H9 (cell line): ENCODE results near the gene MSI2. TPM values are rescaled to one million over a fixed set of nuclear protein-coding genes. Genes with fewer than 3 reads are reported as not detected.

Source experiments
- DNase-seq: peaks from one replicate; pipeline ENCODE4 v3.0.0-alpha.2; 2017
- H2AFZ ChIP-seq: one replicate; pipeline ENCODE4 v1.6.1; 2013; ENCODE audit warnings: mild to moderate bottlenecking, low read length, control low read depth, moderate library complexity
- H2AK5ac ChIP-seq: 2 replicates; pipeline ENCODE4 v1.6.1; 2013; ENCODE audit warnings: low read length, control low read depth, mixed read lengths; ENCODE audit not compliant: insufficient read length
- H2BK120ac ChIP-seq: one replicate; pipeline ENCODE4 v1.6.1; 2013; ENCODE audit warnings: low read depth, mild to moderate bottlenecking, low read length, control low read depth, inconsistent platforms; ENCODE audit not compliant: poor library complexity, severe bottlenecking
- H2BK12ac ChIP-seq: 2 replicates; pipeline ENCODE4 v1.6.1; 2013; ENCODE audit warnings: low read length, control low read depth, mixed read lengths, low read depth; ENCODE audit not compliant: insufficient read length
- H2BK15ac ChIP-seq: 2 replicates; pipeline ENCODE4 v1.6.1; 2013; ENCODE audit warnings: low read depth, low read length, control low read depth
- H2BK20ac ChIP-seq: one replicate; pipeline ENCODE4 v1.6.1; 2013; ENCODE audit warnings: low read depth, mild to moderate bottlenecking, low read length, control low read depth, inconsistent platforms; ENCODE audit not compliant: poor library complexity, severe bottlenecking
- H2BK5ac ChIP-seq: 2 replicates; pipeline ENCODE4 v1.6.1; 2013; ENCODE audit warnings: low read length, control low read depth, mixed read lengths; ENCODE audit not compliant: insufficient read length
- H3K14ac ChIP-seq: 2 replicates; pipeline ENCODE4 v1.6.1; 2013; ENCODE audit warnings: low read length, control low read depth; ENCODE audit not compliant: insufficient read depth
- H3K18ac ChIP-seq: 2 replicates; pipeline ENCODE4 v1.6.1; 2013; ENCODE audit warnings: low read depth, mild to moderate bottlenecking, mixed read lengths, low read length, control low read depth; ENCODE audit not compliant: insufficient read length
- H3K23ac ChIP-seq: 2 replicates; pipeline ENCODE4 v1.6.1; 2013; ENCODE audit warnings: low read length, control low read depth, mixed read lengths, low read depth; ENCODE audit not compliant: insufficient read length
- H3K23me2 ChIP-seq: 2 replicates; pipeline ENCODE4 v1.6.1; 2013; ENCODE audit warnings: low read depth, mild to moderate bottlenecking, mixed read lengths, low read length, control low read depth; ENCODE audit not compliant: insufficient read length, poor library complexity, severe bottlenecking
- H3K27ac ChIP-seq: 2 replicates; pipeline ENCODE4 v1.5.1; 2013; ENCODE audit warnings: low read length, control low read depth, mixed read lengths, low read depth; ENCODE audit not compliant: insufficient read length
- H3K27me3 ChIP-seq: 2 replicates; pipeline ENCODE4 v1.6.1; 2013; ENCODE audit warnings: low read length, control low read depth, inconsistent platforms; ENCODE audit not compliant: insufficient read depth
- H3K4ac ChIP-seq: 2 replicates; pipeline ENCODE4 v1.6.1; 2013; ENCODE audit warnings: low read depth, mild to moderate bottlenecking, control low read depth, inconsistent platforms, low read length, moderate library complexity
- H3K4me1 ChIP-seq: 2 replicates; pipeline ENCODE4 v1.6.1; 2013; ENCODE audit warnings: low read length, control low read depth, inconsistent platforms; ENCODE audit not compliant: insufficient read depth
- H3K4me2 ChIP-seq: 2 replicates; pipeline ENCODE4 v1.6.1; 2013; ENCODE audit warnings: low read length, control low read depth, mixed read lengths; ENCODE audit not compliant: insufficient read length, insufficient read depth
- H3K56ac ChIP-seq: 2 replicates; pipeline ENCODE4 v1.6.1; 2013; ENCODE audit warnings: low read depth, mild to moderate bottlenecking, mixed read lengths, low read length, control low read depth; ENCODE audit not compliant: insufficient read length
- H3K79me1 ChIP-seq: 2 replicates; pipeline ENCODE4 v1.6.1; 2013; ENCODE audit warnings: low read depth, mild to moderate bottlenecking, moderate library complexity, low read length, control low read depth, inconsistent platforms; ENCODE audit not compliant: insufficient read depth, poor library complexity, severe bottlenecking
- H3K79me2 ChIP-seq: 2 replicates; pipeline ENCODE4 v1.6.1; 2013; ENCODE audit warnings: low read length, control low read depth, inconsistent platforms; ENCODE audit not compliant: insufficient read depth
- H3K9ac ChIP-seq: 2 replicates; pipeline ENCODE4 v1.6.1; 2013; ENCODE audit warnings: low read length, control low read depth, mixed read lengths; ENCODE audit not compliant: insufficient read length; ENCODE audit errors: extremely low read depth
- H3K9me3 ChIP-seq: one replicate; pipeline ENCODE4 v1.6.1; 2013; ENCODE audit warnings: low read depth, low read length, inconsistent platforms; ENCODE audit not compliant: control insufficient read depth
- H3T11ph ChIP-seq: one replicate; pipeline ENCODE4 v1.6.1; 2013; ENCODE audit warnings: mild to moderate bottlenecking, low read length, control low read depth, inconsistent platforms
- H4K20me1 ChIP-seq: one replicate; pipeline ENCODE4 v1.6.1; 2013; ENCODE audit not compliant: control insufficient read depth, insufficient read length, insufficient read depth
- H4K5ac ChIP-seq: 2 replicates; pipeline ENCODE4 v1.6.1; 2013; ENCODE audit warnings: low read depth, mild to moderate bottlenecking, mixed read lengths, low read length, control low read depth; ENCODE audit not compliant: insufficient read length
- H4K8ac ChIP-seq: replicated peaks from 2 replicates; pipeline ENCODE4 v1.6.1; 2013; ENCODE audit warnings: low read length, control low read depth, mixed read lengths, low read depth; ENCODE audit not compliant: insufficient read length
- H4K91ac ChIP-seq: 2 replicates; pipeline ENCODE4 v1.6.1; 2013; ENCODE audit warnings: low read depth, mild to moderate bottlenecking, moderate library complexity, mixed read lengths, low read length, control low read depth; ENCODE audit not compliant: insufficient read length
- H3K27ac Mint-ChIP-seq, 3 experiments: 2 replicates in 2 of 3; 3 replicates in 1 of 3; pipeline ENCODE4 v1.8.0; 2020 to 2021; ENCODE audit warnings: mixed read lengths in 3 of 3, mild to moderate bottlenecking in 1 of 3, moderate library complexity in 1 of 3
- H3K27me3 Mint-ChIP-seq: 2 replicates; pipeline ENCODE4 v1.8.0; 2021; ENCODE audit warnings: low read depth, mild to moderate bottlenecking, moderate library complexity, mixed read lengths
- H3K36me3 Mint-ChIP-seq, 3 experiments: 2 replicates in 2 of 3; 3 replicates in 1 of 3; pipeline ENCODE4 v1.8.0; 2020 to 2021; ENCODE audit warnings: low read depth in 3 of 3, mixed read lengths in 3 of 3; ENCODE audit not compliant: insufficient read depth in 1 of 3
- H3K4me1 Mint-ChIP-seq, 2 experiments: 2 replicates each; pipeline ENCODE4 v1.8.0; 2020; ENCODE audit warnings: mixed read lengths in 2 of 2
- H3K4me3 Mint-ChIP-seq, 2 experiments: 2 replicates in 1 of 2; 3 replicates in 1 of 2; pipeline ENCODE4 v1.8.0; 2020 to 2021; ENCODE audit warnings: mild to moderate bottlenecking in 2 of 2, mixed read lengths in 2 of 2, moderate library complexity in 1 of 2
- H3K9me3 Mint-ChIP-seq, 2 experiments: 2 replicates in 1 of 2; 3 replicates in 1 of 2; pipeline ENCODE4 v1.8.0; 2020; ENCODE audit warnings: mild to moderate bottlenecking in 2 of 2, mixed read lengths in 2 of 2, moderate library complexity in 1 of 2
- WGBS: extraction: QIAGEN DNeasy Blood & Tissue Kit; methylation state at CpG from one replicate; pipeline ENCODE4 v1.1.7; 2013; ENCODE audit warnings: missing lambda C conversion rate, low lambda C conversion rate, mixed read lengths; ENCODE audit not compliant: insufficient read length; ENCODE audit errors: extremely low coverage; 5-methylcytosine and 5-hydroxymethylcytosine counted together
- total RNA-seq: library from RNA; stranded (reverse); gene quantifications from 2 replicates; pipeline ENCODE4 v1.2.1, GENCODE V29; 2021
- TF ChIP-seq, protein P1 (sequence below): fragments of 200-600 bp; sonication (generic); conservative IDR thresholded peaks from 3 replicates; pipeline ENCODE4 v1.8.0; 2021; ENCODE audit warnings: antibody characterized with exemption, mild to moderate bottlenecking

Gene MSI2
- total RNA-seq, 1 experiment from 2014 or later: 98.5 TPM

DNA sequence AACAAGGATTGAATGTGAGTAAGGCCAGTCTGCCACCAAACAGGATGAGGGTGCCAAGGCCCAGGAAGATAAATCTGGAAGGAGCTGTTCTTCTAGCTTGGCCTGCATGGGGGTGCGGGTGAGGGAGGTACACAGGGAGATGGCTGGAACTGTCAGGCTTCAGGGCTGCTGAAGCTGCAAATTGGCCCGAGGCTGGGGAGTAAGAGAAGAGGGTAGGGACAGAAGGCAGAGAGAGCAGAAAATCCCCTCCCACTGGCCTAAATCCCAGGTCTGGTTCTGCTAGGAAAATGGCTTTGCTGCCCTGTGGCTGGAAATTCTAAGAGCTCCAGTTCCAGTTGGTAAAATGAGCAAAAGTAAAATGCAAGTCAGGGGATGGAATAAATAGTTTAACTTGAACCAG lies 400.9 kb downstream of the MSI2 start:
- Mint-ChIP-seq H3K36me3 (peaks cover 2 to 11% (median 4%) of the 10 kb centered on the region in 3 experiments; a peak in 4 of 7 replicates), H3K9me3 (no peaks in the 10 kb centered on the region), H3K27ac (peak overlapping the region in 1 of 3 experiments; percentile 57; a peak in 1 of 7 replicates)

More for the DNA sequence above, 400.9 kb downstream of the MSI2 start:
- Histone ChIP-seq H4K5ac (no peak overlapping the region), H3K9me3 (no peaks in the 10 kb centered on the region), H2BK20ac (no peak overlapping the region), H3K9ac (no peak overlapping the region), H4K20me1 (no peaks in the 10 kb centered on the region), H3K56ac (no peak overlapping the region), H2AK5ac (no peak overlapping the region), H3K27me3 (no peaks in the 10 kb centered on the region), H3K27ac (no peak overlapping the region), H2BK15ac (no peak overlapping the region), H2BK120ac (no peak overlapping the region), H3K4me2 (no peak overlapping the region), H3K79me1 (no peaks in the 10 kb centered on the region), H4K91ac (no peak overlapping the region), H3T11ph (no peak overlapping the region), H2BK12ac (no peak overlapping the region), H4K8ac (no peak overlapping the region), H2AFZ (no peak overlapping the region), H3K18ac (no peak overlapping the region), H3K4ac (no peak overlapping the region), H2BK5ac (no peak overlapping the region), H3K23ac (no peak overlapping the region), H3K4me1 (no peaks in the 10 kb centered on the region), H3K14ac (no peak overlapping the region), H3K79me2 (no peaks in the 10 kb centered on the region; the same call in 1 of the 2 replicates), H3K23me2 (no peaks in the 10 kb centered on the region)
- TF ChIP-seq, protein P1, sequence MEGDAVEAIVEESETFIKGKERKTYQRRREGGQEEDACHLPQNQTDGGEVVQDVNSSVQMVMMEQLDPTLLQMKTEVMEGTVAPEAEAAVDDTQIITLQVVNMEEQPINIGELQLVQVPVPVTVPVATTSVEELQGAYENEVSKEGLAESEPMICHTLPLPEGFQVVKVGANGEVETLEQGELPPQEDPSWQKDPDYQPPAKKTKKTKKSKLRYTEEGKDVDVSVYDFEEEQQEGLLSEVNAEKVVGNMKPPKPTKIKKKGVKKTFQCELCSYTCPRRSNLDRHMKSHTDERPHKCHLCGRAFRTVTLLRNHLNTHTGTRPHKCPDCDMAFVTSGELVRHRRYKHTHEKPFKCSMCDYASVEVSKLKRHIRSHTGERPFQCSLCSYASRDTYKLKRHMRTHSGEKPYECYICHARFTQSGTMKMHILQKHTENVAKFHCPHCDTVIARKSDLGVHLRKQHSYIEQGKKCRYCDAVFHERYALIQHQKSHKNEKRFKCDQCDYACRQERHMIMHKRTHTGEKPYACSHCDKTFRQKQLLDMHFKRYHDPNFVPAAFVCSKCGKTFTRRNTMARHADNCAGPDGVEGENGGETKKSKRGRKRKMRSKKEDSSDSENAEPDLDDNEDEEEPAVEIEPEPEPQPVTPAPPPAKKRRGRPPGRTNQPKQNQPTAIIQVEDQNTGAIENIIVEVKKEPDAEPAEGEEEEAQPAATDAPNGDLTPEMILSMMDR: no peak
- WGBS: no CpG with 5 or more reads among the region's 2 CpGs
- no peak overlapping the region for H3K4me3 Mint-ChIP-seq
- no peaks in the 10 kb centered on the region for H3K27me3 Mint-ChIP-seq
- H3K4me1 Mint-ChIP-seq: peaks cover 24 to 26% of the 10 kb centered on the region in 2 experiments
- DNase-seq: no peak
